ENCODE data around the gene STUB1. TPM values are rescaled to one million over a fixed set of nuclear protein-coding genes. Genes with fewer than 3 reads are reported as not detected.
A peak's percentile ranks its signal among the peaks of the same experiment; 100 is the strongest.

The STUB1 gene
- total RNA-seq, 1 donor from 2014 or later, result 78.3 TPM

- H3K27ac Mint-ChIP-seq (ENCODE audit: unreplicated experiment), result no peak overlapping the region
- peaks cover 18% of the 10 kb centered on the region for H3K9me3 Mint-ChIP-seq (ENCODE audit: unreplicated experiment)
- H3K4me1 Mint-ChIP-seq (ENCODE audit: low read depth, unreplicated experiment), result peaks cover 10% of the 10 kb centered on the region
- no peak for DNase-seq
- peaks cover 30% of the 10 kb centered on the region for H3K27me3 Mint-ChIP-seq (ENCODE audit: unreplicated experiment)
- no peak for TF ChIP-seq CTCF (IDR thresholded peaks at IDR 0.05; ENCODE audit: partially characterized antibody, unreplicated experiment)
- no peaks in the 10 kb centered on the region for H3K36me3 Mint-ChIP-seq (ENCODE audit: unreplicated experiment)
- H3K4me3 Mint-ChIP-seq (ENCODE audit: unreplicated experiment), result no peak overlapping the region
Measured at GRCh38 chr16:693766-694165, 13.6 kb downstream of the STUB1 start.

- Mint-ChIP-seq H3K4me3 (ENCODE audit: unreplicated experiment) (no peak overlapping the region), H3K27me3 (ENCODE audit: unreplicated experiment) (peaks cover 28% of the 10 kb centered on the region), H3K27ac (ENCODE audit: unreplicated experiment) (no peak overlapping the region), H3K36me3 (ENCODE audit: unreplicated experiment) (no peaks in the 10 kb centered on the region), H3K9me3 (ENCODE audit: unreplicated experiment) (peaks cover 18% of the 10 kb centered on the region), H3K4me1 (ENCODE audit: low read depth, unreplicated experiment) (peaks cover 9% of the 10 kb centered on the region)
- no peak for DNase-seq
- TF ChIP-seq CTCF (IDR thresholded peaks at IDR 0.05; ENCODE audit: partially characterized antibody, unreplicated experiment), result no peak
Measured at GRCh38 chr16:694187-694862, 14.1 kb downstream of the STUB1 start.

GRCh38 chr16:694863-695354 lies 14.7 kb downstream of the STUB1 start:
- H3K27me3 Mint-ChIP-seq (ENCODE audit: unreplicated experiment), result peaks cover 28% of the 10 kb centered on the region
- H3K36me3 Mint-ChIP-seq (ENCODE audit: unreplicated experiment), result no peaks in the 10 kb centered on the region
- no peak overlapping the region for H3K27ac Mint-ChIP-seq (ENCODE audit: unreplicated experiment)
- H3K9me3 Mint-ChIP-seq (ENCODE audit: unreplicated experiment), result peaks cover 18% of the 10 kb centered on the region
- DNase-seq, result no peak
- H3K4me1 Mint-ChIP-seq (ENCODE audit: low read depth, unreplicated experiment), result peaks cover 8% of the 10 kb centered on the region
- no peak overlapping the region for H3K4me3 Mint-ChIP-seq (ENCODE audit: unreplicated experiment)
- no peak for TF ChIP-seq CTCF (IDR thresholded peaks at IDR 0.05; ENCODE audit: partially characterized antibody, unreplicated experiment)

- Mint-ChIP-seq H3K9me3 (ENCODE audit: unreplicated experiment) (peaks cover 18% of the 10 kb centered on the region), H3K27ac (ENCODE audit: unreplicated experiment) (no peak overlapping the region), H3K36me3 (ENCODE audit: unreplicated experiment) (no peaks in the 10 kb centered on the region), H3K4me3 (ENCODE audit: unreplicated experiment) (peak overlapping the region; percentile 15), H3K27me3 (ENCODE audit: unreplicated experiment) (peaks cover 28% of the 10 kb centered on the region), H3K4me1 (ENCODE audit: low read depth, unreplicated experiment) (peaks cover 8% of the 10 kb centered on the region)
- peak; percentile 81 for DNase-seq
- no peak for TF ChIP-seq CTCF (IDR thresholded peaks at IDR 0.05; ENCODE audit: partially characterized antibody, unreplicated experiment)
Measured at GRCh38 chr16:695355-696089, 15.3 kb downstream of the STUB1 start.

Data from glutamatergic neuron (in vitro differentiated cells).